SK-N-SH (cell line): ENCODE measurements around the gene TMEM132D. TPM values are rescaled to one million over a fixed set of nuclear protein-coding genes. Genes with fewer than 3 reads are reported as not detected.

Experiments
- CTCF ChIA-PET: fragments of 300-600, 350-600 bp; formaldehyde crosslinking; extraction: SDS; loops from one replicate; lab custom pipeline; 2021; lab: Yijun Ruan, JAX
- POLR2A ChIA-PET: fragments of 350-600 bp; sonication (Branson Sonifier 250); formaldehyde crosslinking; extraction: SDS; loops from one replicate; lab custom pipeline; 2020; ENCODE audit warnings: antibody characterized with exemption, inconsistent platforms; lab: Yijun Ruan, JAX
- DNase-seq: peaks from one replicate; pipeline ENCODE4 v3.0.0; 2012
- H2AFZ ChIP-seq: fragments of 200-600 bp; sonication (generic); 2 replicates; pipeline ENCODE4 v1.8.1; 2016; ENCODE audit warnings: antibody characterized with exemption, mild to moderate bottlenecking, low read depth
- H3F3A ChIP-seq: fragments of 200-600 bp; sonication (generic); replicated peaks from 2 replicates; pipeline ENCODE3; 2016; ENCODE audit warnings: antibody characterized with exemption, mild to moderate bottlenecking; ENCODE audit not compliant: insufficient read depth
- H3K27ac ChIP-seq, 2 experiments: fragments of 200-500 bp in 1 of 2; fragments of 200-600 bp in 1 of 2; sonication (Bioruptor generic) in 1 of 2; sonication (generic), shearing (Covaris generic) in 1 of 2; 2 replicates each; pipeline versions ENCODE4 v1.5.1 to v1.6.1; 2014 to 2016; ENCODE audit warnings: low read depth in 2 of 2, inconsistent platforms in 1 of 2, low read length in 1 of 2, mild to moderate bottlenecking in 1 of 2, mixed read lengths in 1 of 2
- H3K27me3 ChIP-seq: fragments of 200-600 bp; sonication (generic), shearing (Covaris generic); 2 replicates; pipeline ENCODE4 v1.6.1; 2016; ENCODE audit warnings: mixed run types; ENCODE audit not compliant: insufficient read depth
- H3K36me3 ChIP-seq, 2 experiments: fragments of 200-500 bp in 1 of 2; fragments of 200-600 bp in 1 of 2; sonication (Bioruptor generic) in 1 of 2; sonication (generic) in 1 of 2; replicated peaks in 1 of 2; 2 replicates each; pipeline versions ENCODE3 to v1.5.1; 2014 to 2016; ENCODE audit warnings: low read length in 1 of 2, mild to moderate bottlenecking in 1 of 2; ENCODE audit not compliant: insufficient read depth in 2 of 2, control insufficient read depth in 1 of 2
- H3K4me1 ChIP-seq, 2 experiments: fragments of 200-500 bp in 1 of 2; fragments of 200-600 bp in 1 of 2; sonication (Bioruptor generic) in 1 of 2; sonication (generic), shearing (Covaris generic) in 1 of 2; 2 replicates each; pipeline versions ENCODE4 v1.5.1 to v1.6.1; 2014 to 2016; ENCODE audit warnings: low read depth in 1 of 2, low read length in 1 of 2, mixed run types in 1 of 2; ENCODE audit not compliant: insufficient read depth in 2 of 2, control insufficient read depth in 1 of 2
- H3K4me2 ChIP-seq: fragments of 200-600 bp; sonication (generic), shearing (Covaris generic); 2 replicates; pipeline ENCODE4 v1.6.1; 2017; ENCODE audit warnings: mixed run types
- H3K4me3 ChIP-seq, 2 experiments: fragments of 200-500 bp in 1 of 2; fragments of 200-600 bp in 1 of 2; sonication (Bioruptor generic) in 1 of 2; sonication (generic), shearing (Covaris generic) in 1 of 2; 2 replicates each; pipeline versions ENCODE4 v1.5.1 to v1.8.1; 2014 to 2016; ENCODE audit warnings: low read depth in 2 of 2, inconsistent platforms in 1 of 2, low read length in 1 of 2, mild to moderate bottlenecking in 1 of 2, mixed read lengths in 1 of 2, moderate library complexity in 1 of 2
- H3K79me2 ChIP-seq: fragments of 200-600 bp; sonication (generic); 2 replicates; pipeline ENCODE4 v1.8.1; 2017; ENCODE audit warnings: mild to moderate bottlenecking; ENCODE audit not compliant: insufficient read depth
- H3K9ac ChIP-seq: fragments of 200-600 bp; sonication (generic); 2 replicates; pipeline ENCODE4 v1.6.1; 2017; ENCODE audit warnings: mixed run types
- H3K9me2 ChIP-seq: fragments of 200-600 bp; sonication (generic); 2 replicates; pipeline ENCODE4 v1.6.1; 2017; ENCODE audit warnings: mixed run types
- H3K9me3 ChIP-seq: fragments of 200-600 bp; sonication (generic); 2 replicates; pipeline ENCODE4 v1.6.1; 2017; ENCODE audit warnings: mixed run types, mild to moderate bottlenecking, moderate library complexity
- H4K20me1 ChIP-seq: fragments of 200-600 bp; sonication (generic); 2 replicates; pipeline ENCODE4 v1.6.1; 2017; ENCODE audit warnings: mild to moderate bottlenecking, mixed run types; ENCODE audit not compliant: insufficient read depth
- CHD2 ChIP-seq: fragments of 150-350 bp; IDR thresholded peaks from 2 replicates; pipeline ENCODE4 v1.6.1; 2018; ENCODE audit warnings: low read length; ENCODE audit not compliant: partially characterized antibody
- ELF1 ChIP-seq: IDR thresholded peaks from 2 replicates; pipeline ENCODE4 v1.4.0; 2012
- EP300 ChIP-seq, 2 experiments: IDR thresholded peaks; 2 replicates each; pipeline versions ENCODE4 v1.4.0 to v1.6.1; 2012; ENCODE audit warnings: borderline replicate concordance in 1 of 2, low read depth in 1 of 2, low read length in 1 of 2
- EZH2phosphoT487 ChIP-seq: fragments of 200-600 bp; sonication (generic); IDR thresholded peaks from 2 replicates; pipeline ENCODE4 v1.6.1; 2017; ENCODE audit warnings: low read depth, mixed run types, mild to moderate bottlenecking, antibody characterized with exemption, moderate library complexity, borderline replicate concordance
- FOSL2 ChIP-seq: IDR thresholded peaks from 2 replicates; pipeline ENCODE4 v1.4.0; 2012; ENCODE audit warnings: low read depth, mild to moderate bottlenecking, moderate library complexity, borderline replicate concordance
- FOXJ3 ChIP-seq: sonication (generic); formaldehyde crosslinking; IDR thresholded peaks from 2 replicates; pipeline ENCODE4 v1.5.1; 2020; ENCODE audit warnings: mild to moderate bottlenecking, missing genetic modification reagents
- FOXM1 ChIP-seq: IDR thresholded peaks from 2 replicates; pipeline ENCODE4 v1.4.0; 2012; ENCODE audit warnings: low read depth, mild to moderate bottlenecking
- MEF2A ChIP-seq: IDR thresholded peaks from 2 replicates; pipeline ENCODE4 v1.4.0; 2012; ENCODE audit warnings: low read depth, borderline replicate concordance
- POLR2AphosphoS5 ChIP-seq: IDR thresholded peaks from 2 replicates; pipeline ENCODE4 v1.6.1; 2012; ENCODE audit warnings: low read depth, low read length
- REST ChIP-seq: IDR thresholded peaks from 2 replicates; pipeline ENCODE4 v1.6.1; 2012; ENCODE audit warnings: mild to moderate bottlenecking, low read depth, low read length, moderate library complexity
- RXRA ChIP-seq: IDR thresholded peaks from 2 replicates; pipeline ENCODE4 v1.4.0; 2012; ENCODE audit warnings: low read depth, mild to moderate bottlenecking, borderline replicate concordance
- SIN3A ChIP-seq: IDR thresholded peaks from 2 replicates; pipeline ENCODE4 v1.6.1; 2012; ENCODE audit warnings: low read depth, mild to moderate bottlenecking, low read length, moderate library complexity, borderline replicate concordance
- TAF1 ChIP-seq: IDR thresholded peaks from 2 replicates; pipeline ENCODE4 v1.6.1; 2012; ENCODE audit warnings: low read depth, mild to moderate bottlenecking, low read length, moderate library complexity, borderline replicate concordance
- TEAD4 ChIP-seq: IDR thresholded peaks from 2 replicates; pipeline ENCODE4 v1.4.0; 2012; ENCODE audit warnings: mild to moderate bottlenecking, borderline replicate concordance; ENCODE audit not compliant: insufficient read depth
- WGBS: methylation state at CpG from one replicate; pipeline ENCODE4 v1.1.6; 2017; ENCODE audit warnings: low lambda C conversion rate; 5-methylcytosine and 5-hydroxymethylcytosine counted together
- polyA plus RNA-seq, 3 experiments: library from polyadenylated mRNA; depleted of rRNA; stranded (reverse); fragments of >200 nt; gene quantifications; 2 replicates each; pipeline ENCODE4 v1.2.3, GENCODE V29; 2012
- TF ChIP-seq, protein P1 (sequence below): fragments of 150-350 bp; IDR thresholded peaks from 2 replicates; pipeline ENCODE4 v1.6.1; 2016; ENCODE audit warnings: mild to moderate bottlenecking, low read depth, low read length

TMEM132D gene
- polyA plus RNA-seq, 1 of the 3 experiments (the other 2 are of a cell fraction) = not detected

- Histone ChIP-seq H3K4me2 (no peak overlapping the region), H3K27ac (no peak overlapping the region), H3K9me2 (no peaks in the 10 kb centered on the region), H3K36me3 (no peaks in the 10 kb centered on the region), H3K4me3 (no peak overlapping the region), H3K4me1 (no peaks in the 10 kb centered on the region), H3F3A (no peaks in the 10 kb centered on the region), H3K27me3 (no peaks in the 10 kb centered on the region), H3K9me3 (no peaks in the 10 kb centered on the region), H3K9ac (no peak overlapping the region), H3K79me2 (no peaks in the 10 kb centered on the region), H4K20me1 (no peaks in the 10 kb centered on the region), H2AFZ (no peak overlapping the region)
- DNase-seq = no peak
- POLR2A ChIA-PET = no interaction called here
- TF ChIP-seq EP300 (IDR thresholded peaks at IDR 0.05; ENCODE audit: borderline replicate concordance in 1 of 2, low read depth in 1 of 2, low read length in 1 of 2) (no peak), CHD2 (no peak), FOXM1 (no peak), TEAD4 (no peak), MEF2A (no peak), REST (no peak), POLR2AphosphoS5 (no peak), EZH2phosphoT487 (no peak), FOSL2 (no peak), SIN3A (no peak), FOXJ3 (no peak), TAF1 (no peak), ELF1 (no peak), RXRA (no peak)
- TF ChIP-seq, protein P1, sequence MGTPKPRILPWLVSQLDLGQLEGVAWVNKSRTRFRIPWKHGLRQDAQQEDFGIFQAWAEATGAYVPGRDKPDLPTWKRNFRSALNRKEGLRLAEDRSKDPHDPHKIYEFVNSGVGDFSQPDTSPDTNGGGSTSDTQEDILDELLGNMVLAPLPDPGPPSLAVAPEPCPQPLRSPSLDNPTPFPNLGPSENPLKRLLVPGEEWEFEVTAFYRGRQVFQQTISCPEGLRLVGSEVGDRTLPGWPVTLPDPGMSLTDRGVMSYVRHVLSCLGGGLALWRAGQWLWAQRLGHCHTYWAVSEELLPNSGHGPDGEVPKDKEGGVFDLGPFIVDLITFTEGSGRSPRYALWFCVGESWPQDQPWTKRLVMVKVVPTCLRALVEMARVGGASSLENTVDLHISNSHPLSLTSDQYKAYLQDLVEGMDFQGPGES = no peak
- 16% methylated on average over 6 of the region's 6 CpGs for whole genome bisulfite sequencing
- CTCF ChIA-PET = no interaction called here
These were observed 30.0 kb downstream of the TMEM132D start for GRCh38 chr12:129873833-129874208.
